ENCODE measurements around the gene KIAA0232.

DNA sequence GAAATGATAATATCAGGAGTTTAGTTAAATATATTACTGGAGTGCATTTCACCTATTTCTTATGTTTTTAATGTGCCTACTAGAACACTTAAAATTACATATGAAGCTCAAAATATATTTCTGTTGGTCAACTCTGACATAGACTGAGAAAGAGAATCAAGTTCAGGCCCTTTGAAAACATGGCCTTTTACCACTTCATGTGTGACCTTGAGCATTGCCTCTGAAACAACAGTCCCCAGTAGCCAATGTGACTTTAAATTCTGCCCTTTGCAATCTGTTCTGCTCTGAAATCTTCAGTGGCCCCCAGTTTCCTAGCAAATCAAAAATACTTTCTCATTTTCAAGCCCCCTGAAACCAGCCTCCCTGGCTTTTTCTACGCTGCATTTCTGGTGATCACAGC, 77.0 kb downstream of the KIAA0232 start:
- no peak for TF ChIP-seq FOXK2 (IDR thresholded peaks at IDR 0.05)
- no peak for TF ChIP-seq SP1 (IDR thresholded peaks at IDR 0.05)

Data from HEK293T (cell line).